H9 (cell line): Measurements from ENCODE around the gene ZDHHC13. TPM values are rescaled to one million over a fixed set of nuclear protein-coding genes. Genes with fewer than 3 reads are reported as not detected.

Source experiments
- DNase-seq: peaks from one replicate; pipeline ENCODE4 v3.0.0-alpha.2; 2017
- H2AFZ ChIP-seq: one replicate; pipeline ENCODE4 v1.6.1; 2013; ENCODE audit warnings: mild to moderate bottlenecking, low read length, control low read depth, moderate library complexity
- H2AK5ac ChIP-seq: 2 replicates; pipeline ENCODE4 v1.6.1; 2013; ENCODE audit warnings: low read length, control low read depth, mixed read lengths; ENCODE audit not compliant: insufficient read length
- H2BK120ac ChIP-seq: one replicate; pipeline ENCODE4 v1.6.1; 2013; ENCODE audit warnings: low read depth, mild to moderate bottlenecking, low read length, control low read depth, inconsistent platforms; ENCODE audit not compliant: poor library complexity, severe bottlenecking
- H2BK12ac ChIP-seq: 2 replicates; pipeline ENCODE4 v1.6.1; 2013; ENCODE audit warnings: low read length, control low read depth, mixed read lengths, low read depth; ENCODE audit not compliant: insufficient read length
- H2BK15ac ChIP-seq: 2 replicates; pipeline ENCODE4 v1.6.1; 2013; ENCODE audit warnings: low read depth, low read length, control low read depth
- H2BK20ac ChIP-seq: one replicate; pipeline ENCODE4 v1.6.1; 2013; ENCODE audit warnings: low read depth, mild to moderate bottlenecking, low read length, control low read depth, inconsistent platforms; ENCODE audit not compliant: poor library complexity, severe bottlenecking
- H2BK5ac ChIP-seq: 2 replicates; pipeline ENCODE4 v1.6.1; 2013; ENCODE audit warnings: low read length, control low read depth, mixed read lengths; ENCODE audit not compliant: insufficient read length
- H3K14ac ChIP-seq: 2 replicates; pipeline ENCODE4 v1.6.1; 2013; ENCODE audit warnings: low read length, control low read depth; ENCODE audit not compliant: insufficient read depth
- H3K18ac ChIP-seq: 2 replicates; pipeline ENCODE4 v1.6.1; 2013; ENCODE audit warnings: low read depth, mild to moderate bottlenecking, mixed read lengths, low read length, control low read depth; ENCODE audit not compliant: insufficient read length
- H3K23ac ChIP-seq: 2 replicates; pipeline ENCODE4 v1.6.1; 2013; ENCODE audit warnings: low read length, control low read depth, mixed read lengths, low read depth; ENCODE audit not compliant: insufficient read length
- H3K23me2 ChIP-seq: 2 replicates; pipeline ENCODE4 v1.6.1; 2013; ENCODE audit warnings: low read depth, mild to moderate bottlenecking, mixed read lengths, low read length, control low read depth; ENCODE audit not compliant: insufficient read length, poor library complexity, severe bottlenecking
- H3K27ac ChIP-seq: 2 replicates; pipeline ENCODE4 v1.5.1; 2013; ENCODE audit warnings: low read length, control low read depth, mixed read lengths, low read depth; ENCODE audit not compliant: insufficient read length
- H3K27me3 ChIP-seq: 2 replicates; pipeline ENCODE4 v1.6.1; 2013; ENCODE audit warnings: low read length, control low read depth, inconsistent platforms; ENCODE audit not compliant: insufficient read depth
- H3K4ac ChIP-seq: 2 replicates; pipeline ENCODE4 v1.6.1; 2013; ENCODE audit warnings: low read depth, mild to moderate bottlenecking, control low read depth, inconsistent platforms, low read length, moderate library complexity
- H3K4me1 ChIP-seq: 2 replicates; pipeline ENCODE4 v1.6.1; 2013; ENCODE audit warnings: low read length, control low read depth, inconsistent platforms; ENCODE audit not compliant: insufficient read depth
- H3K4me2 ChIP-seq: 2 replicates; pipeline ENCODE4 v1.6.1; 2013; ENCODE audit warnings: low read length, control low read depth, mixed read lengths; ENCODE audit not compliant: insufficient read length, insufficient read depth
- H3K56ac ChIP-seq: 2 replicates; pipeline ENCODE4 v1.6.1; 2013; ENCODE audit warnings: low read depth, mild to moderate bottlenecking, mixed read lengths, low read length, control low read depth; ENCODE audit not compliant: insufficient read length
- H3K79me1 ChIP-seq: 2 replicates; pipeline ENCODE4 v1.6.1; 2013; ENCODE audit warnings: low read depth, mild to moderate bottlenecking, moderate library complexity, low read length, control low read depth, inconsistent platforms; ENCODE audit not compliant: insufficient read depth, poor library complexity, severe bottlenecking
- H3K79me2 ChIP-seq: 2 replicates; pipeline ENCODE4 v1.6.1; 2013; ENCODE audit warnings: low read length, control low read depth, inconsistent platforms; ENCODE audit not compliant: insufficient read depth
- H3K9ac ChIP-seq: 2 replicates; pipeline ENCODE4 v1.6.1; 2013; ENCODE audit warnings: low read length, control low read depth, mixed read lengths; ENCODE audit not compliant: insufficient read length; ENCODE audit errors: extremely low read depth
- H3K9me3 ChIP-seq: one replicate; pipeline ENCODE4 v1.6.1; 2013; ENCODE audit warnings: low read depth, low read length, inconsistent platforms; ENCODE audit not compliant: control insufficient read depth
- H3T11ph ChIP-seq: one replicate; pipeline ENCODE4 v1.6.1; 2013; ENCODE audit warnings: mild to moderate bottlenecking, low read length, control low read depth, inconsistent platforms
- H4K20me1 ChIP-seq: one replicate; pipeline ENCODE4 v1.6.1; 2013; ENCODE audit not compliant: control insufficient read depth, insufficient read length, insufficient read depth
- H4K5ac ChIP-seq: 2 replicates; pipeline ENCODE4 v1.6.1; 2013; ENCODE audit warnings: low read depth, mild to moderate bottlenecking, mixed read lengths, low read length, control low read depth; ENCODE audit not compliant: insufficient read length
- H4K8ac ChIP-seq: replicated peaks from 2 replicates; pipeline ENCODE4 v1.6.1; 2013; ENCODE audit warnings: low read length, control low read depth, mixed read lengths, low read depth; ENCODE audit not compliant: insufficient read length
- H4K91ac ChIP-seq: 2 replicates; pipeline ENCODE4 v1.6.1; 2013; ENCODE audit warnings: low read depth, mild to moderate bottlenecking, moderate library complexity, mixed read lengths, low read length, control low read depth; ENCODE audit not compliant: insufficient read length
- H3K27ac Mint-ChIP-seq, 3 experiments: 2 replicates in 2 of 3; 3 replicates in 1 of 3; pipeline ENCODE4 v1.8.0; 2020 to 2021; ENCODE audit warnings: mixed read lengths in 3 of 3, mild to moderate bottlenecking in 1 of 3, moderate library complexity in 1 of 3
- H3K27me3 Mint-ChIP-seq: 2 replicates; pipeline ENCODE4 v1.8.0; 2021; ENCODE audit warnings: low read depth, mild to moderate bottlenecking, moderate library complexity, mixed read lengths
- H3K36me3 Mint-ChIP-seq, 3 experiments: 2 replicates in 2 of 3; 3 replicates in 1 of 3; pipeline ENCODE4 v1.8.0; 2020 to 2021; ENCODE audit warnings: low read depth in 3 of 3, mixed read lengths in 3 of 3; ENCODE audit not compliant: insufficient read depth in 1 of 3
- H3K4me1 Mint-ChIP-seq, 2 experiments: 2 replicates each; pipeline ENCODE4 v1.8.0; 2020; ENCODE audit warnings: mixed read lengths in 2 of 2
- H3K4me3 Mint-ChIP-seq, 2 experiments: 2 replicates in 1 of 2; 3 replicates in 1 of 2; pipeline ENCODE4 v1.8.0; 2020 to 2021; ENCODE audit warnings: mild to moderate bottlenecking in 2 of 2, mixed read lengths in 2 of 2, moderate library complexity in 1 of 2
- H3K9me3 Mint-ChIP-seq, 2 experiments: 2 replicates in 1 of 2; 3 replicates in 1 of 2; pipeline ENCODE4 v1.8.0; 2020; ENCODE audit warnings: mild to moderate bottlenecking in 2 of 2, mixed read lengths in 2 of 2, moderate library complexity in 1 of 2
- CTCF ChIP-seq: fragments of 200-600 bp; sonication (generic); conservative IDR thresholded peaks from 3 replicates; pipeline ENCODE4 v1.8.0; 2021; ENCODE audit warnings: antibody characterized with exemption, mild to moderate bottlenecking
- total RNA-seq: library from RNA; stranded (reverse); gene quantifications from 2 replicates; pipeline ENCODE4 v1.2.1, GENCODE V29; 2021

Gene ZDHHC13
- total RNA-seq, 1 experiment from 2014 or later, result 20.9 TPM

- no peak overlapping the region for H3K4me2 ChIP-seq
- H3K4me1 Mint-ChIP-seq, result peaks cover 5% of the 10 kb centered on the region in 2 experiments; a peak in 3 of 4 replicates
- no peak overlapping the region for H2BK5ac ChIP-seq
- no peaks in the 10 kb centered on the region for H3K36me3 Mint-ChIP-seq
- H3K9ac ChIP-seq, result no peak overlapping the region
- no peak overlapping the region for H4K5ac ChIP-seq
- no peak overlapping the region for H3K27ac Mint-ChIP-seq
- no peak overlapping the region for H4K8ac ChIP-seq
- DNase-seq, result no peak
- H3K27me3 Mint-ChIP-seq, result peaks cover 26% of the 10 kb centered on the region
- H4K20me1 ChIP-seq, result no peaks in the 10 kb centered on the region
- no peak overlapping the region for H2AK5ac ChIP-seq
- H4K91ac ChIP-seq, result no peak overlapping the region
- H3K4ac ChIP-seq, result no peak overlapping the region
- H2BK120ac ChIP-seq, result no peak overlapping the region
- no peak overlapping the region for H3K23ac ChIP-seq
- no peak overlapping the region for H2BK15ac ChIP-seq
- H2BK12ac ChIP-seq, result no peak overlapping the region
- H3K79me2 ChIP-seq, result no peaks in the 10 kb centered on the region
- H3K79me1 ChIP-seq, result no peaks in the 10 kb centered on the region
- no peaks in the 10 kb centered on the region for H3K27me3 ChIP-seq
- no peaks in the 10 kb centered on the region for H3K9me3 ChIP-seq
- no peak overlapping the region for H2AFZ ChIP-seq
- no peak overlapping the region for H3K18ac ChIP-seq
- no peaks in the 10 kb centered on the region for H3K4me1 ChIP-seq
- no peak overlapping the region for H2BK20ac ChIP-seq
- H3K27ac ChIP-seq, result no peak overlapping the region
- no peak overlapping the region; a peak in 1 of 5 replicates for H3K4me3 Mint-ChIP-seq
- no peak overlapping the region for H3K14ac ChIP-seq
- no peaks in the 10 kb centered on the region for H3K23me2 ChIP-seq
- no peaks in the 10 kb centered on the region for H3K9me3 Mint-ChIP-seq
- TF ChIP-seq CTCF, result no peak
- H3K56ac ChIP-seq, result no peak overlapping the region
- no peak overlapping the region for H3T11ph ChIP-seq
Measured at GRCh38 chr11:19111809-19112208, 5.2 kb upstream of the ZDHHC13 start.
